C1 segment of cervical spinal cord (tissue), 14 donors: Measurements from ENCODE around the gene CACNA2D3.
"Not testable (repeated sequence)": the region's sequence is repeated elsewhere in the genome, so short reads cannot be mapped to it uniquely, and the experiment has no call there.

ENCODE experiments used
- DNase-seq, 14 donors: peaks; one replicate each; lab custom pipeline; 2025; lab: John Stamatoyannopoulos, UW

CACNA2D3 gene

GRCh38 chr3:54122324-54123002, at the start of gene CACNA2D3:
Gene CACNA2D3 (plus strand): TSS chr3:54122552.
- DNase-seq: peak in 2 of 14 donors; percentile 22 to 43

- DNase-seq: no peak
Measured at GRCh38 chr3:54073386-54073785, 49.0 kb upstream of the CACNA2D3 start.

DNA sequence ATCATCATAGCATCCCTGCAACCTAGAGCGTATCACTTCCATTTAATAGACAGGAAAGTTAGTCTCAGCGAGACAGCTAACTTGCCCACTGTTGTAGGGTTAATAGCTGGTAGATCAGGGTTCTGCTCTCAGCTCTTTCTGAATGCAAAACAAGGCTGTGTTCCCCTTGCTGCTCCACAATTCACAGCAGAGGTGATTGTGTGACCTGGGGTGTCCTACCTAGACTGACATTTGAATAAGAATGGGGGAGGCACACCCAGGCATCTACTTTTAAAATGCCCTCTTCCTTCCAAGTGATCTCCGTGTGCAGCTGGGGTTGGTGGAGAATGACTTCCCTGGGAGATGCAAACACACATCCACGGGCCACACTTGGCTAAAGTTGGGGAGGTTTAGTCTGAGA, 43.0 kb upstream of the CACNA2D3 start:
- no peak for DNase-seq

DNA sequence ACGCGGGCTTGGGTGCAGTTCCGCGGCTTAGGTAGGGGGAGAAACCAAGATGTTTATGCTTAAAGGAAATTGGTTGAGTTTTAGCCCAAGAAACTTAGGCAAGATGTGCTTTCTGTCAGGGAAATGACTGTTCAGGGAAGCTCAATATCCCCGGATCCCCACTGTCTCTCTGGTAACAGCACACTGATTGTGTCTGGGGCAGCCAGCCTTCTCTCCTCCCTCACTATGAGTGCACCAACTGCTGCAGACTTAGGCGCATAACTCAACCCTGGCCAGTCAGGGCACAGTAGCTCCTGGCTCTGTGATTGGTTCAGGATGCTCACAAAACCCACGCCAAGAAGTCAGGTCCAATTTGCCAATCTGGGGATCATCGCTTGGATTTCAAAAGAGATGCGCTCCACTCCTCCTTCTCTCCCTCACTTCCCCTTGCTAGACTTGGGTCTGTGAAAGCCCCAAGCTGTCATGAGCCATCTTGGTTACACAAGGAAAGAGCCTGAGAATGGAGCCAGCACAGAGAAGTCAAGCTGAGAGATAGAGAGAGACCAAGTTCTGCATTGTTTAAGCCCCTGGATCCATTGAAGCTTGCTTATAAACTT, 42.5 kb upstream of the CACNA2D3 start:
- no peak for DNase-seq

- no peak for DNase-seq
Measured at GRCh38 chr3:54083921-54084320, 38.4 kb upstream of the CACNA2D3 start.

DNA sequence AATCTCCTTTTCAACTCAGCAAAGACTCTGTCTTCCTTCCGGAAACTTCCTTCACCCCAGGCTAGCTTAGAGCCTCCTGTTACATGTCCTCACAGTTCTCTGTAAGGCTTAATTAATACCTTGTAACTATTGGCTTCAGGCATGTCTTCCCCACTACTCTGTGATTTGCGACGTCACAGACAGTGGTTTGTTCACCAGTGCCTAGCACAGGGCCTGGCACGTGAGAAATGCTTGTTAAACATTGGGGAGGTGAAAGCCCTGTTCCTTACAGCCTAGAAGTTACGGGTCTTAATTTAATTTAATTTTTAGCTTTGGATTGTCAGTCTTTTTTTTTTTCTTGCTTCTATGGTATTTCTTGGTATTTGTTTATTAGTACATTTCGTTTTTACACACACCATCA, 36.4 kb upstream of the CACNA2D3 start:
- DNase-seq: no peak

- DNase-seq: no peak
Measured at GRCh38 chr3:54086652-54087405, 35.5 kb upstream of the CACNA2D3 start.

GRCh38 chr3:54087581-54088410, 34.6 kb upstream of the CACNA2D3 start:
- DNase-seq: peak in 1 of 14 donors; percentile 19

- no peak for DNase-seq
Measured at GRCh38 chr3:54093491-54094248, 28.7 kb upstream of the CACNA2D3 start.

- no peak for DNase-seq
Measured at GRCh38 chr3:54094926-54095325, 27.4 kb upstream of the CACNA2D3 start.

DNA sequence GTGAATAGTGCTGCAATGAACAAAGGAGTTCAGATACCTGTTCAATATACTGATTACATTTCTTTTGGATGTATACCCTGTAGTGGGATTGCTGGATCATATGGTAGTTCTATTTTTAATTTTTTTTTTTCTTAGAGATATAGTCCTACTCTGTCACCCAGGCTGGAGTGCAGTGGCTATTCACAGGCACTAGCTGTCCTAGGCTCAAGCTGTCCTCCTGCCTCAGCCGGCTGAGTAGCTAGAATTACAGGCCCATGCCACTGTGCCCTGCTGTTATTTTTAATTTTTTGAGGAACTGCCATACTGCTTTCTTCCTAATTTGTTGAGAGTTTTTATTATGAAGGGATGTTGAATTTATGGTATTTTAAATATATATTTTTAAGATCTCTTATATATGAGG, 23.0 kb upstream of the CACNA2D3 start:
- no peak for DNase-seq

- no peak for DNase-seq
Measured at GRCh38 chr3:54104084-54104483, 18.3 kb upstream of the CACNA2D3 start.

DNA sequence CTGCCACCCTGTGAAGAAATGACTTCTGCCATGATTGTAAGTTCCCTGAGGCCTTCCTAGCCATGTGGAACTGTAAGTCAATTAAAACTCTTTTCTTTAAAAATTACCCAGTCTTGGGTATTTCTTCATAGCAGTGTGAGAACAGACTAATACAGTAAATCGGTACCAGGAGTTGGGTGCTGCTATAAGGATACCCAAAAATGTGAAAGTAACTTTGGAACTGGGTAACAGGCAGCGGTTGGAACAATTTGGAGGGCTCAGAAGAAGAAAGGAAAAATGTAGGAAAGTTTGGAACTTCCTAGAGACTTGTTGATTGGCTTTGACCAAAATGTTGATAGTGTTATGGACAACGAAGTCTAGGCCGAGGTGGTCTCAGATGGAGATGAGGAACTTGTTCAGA, 6.2 kb upstream of the CACNA2D3 start:
- DNase-seq: not testable (repeated sequence)

DNA sequence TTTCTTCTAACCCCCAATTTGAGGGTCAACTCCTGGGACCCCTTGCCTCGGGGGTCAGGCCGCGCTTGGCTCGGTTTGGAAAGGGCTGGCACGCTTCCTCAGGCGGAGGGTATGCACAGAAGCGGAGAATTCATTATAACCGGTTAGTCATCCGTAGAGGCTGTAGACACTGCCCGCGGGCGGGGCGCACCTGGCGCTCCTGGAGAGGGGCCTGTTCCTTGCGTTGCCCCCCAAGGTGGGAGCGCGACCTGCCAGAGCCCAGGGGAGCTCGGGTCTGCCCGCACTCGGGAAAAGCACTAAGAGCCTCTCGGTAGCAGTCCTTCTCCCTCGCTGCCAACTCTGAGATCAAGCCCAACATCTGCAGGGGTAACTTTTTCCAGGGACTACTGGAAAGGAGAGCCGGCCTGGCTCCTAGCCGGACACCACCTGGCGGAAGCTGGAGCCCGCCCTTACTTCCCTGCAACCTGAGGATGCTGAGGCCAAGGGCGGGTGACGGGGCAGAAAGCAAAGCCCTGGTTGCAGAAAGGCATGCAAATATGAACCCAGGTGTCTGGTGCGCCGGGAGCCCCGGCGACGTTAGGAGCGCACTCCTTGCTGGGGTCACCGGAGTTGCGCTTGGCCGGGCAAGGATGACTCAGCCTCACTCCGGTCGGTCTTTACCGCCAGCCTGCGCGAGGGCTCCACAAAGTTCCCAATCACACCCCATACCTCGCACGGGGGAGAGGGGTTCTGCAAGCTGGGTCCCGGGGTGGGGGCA, 1.5 kb upstream of the CACNA2D3 start:
- DNase-seq: no peak

DNA sequence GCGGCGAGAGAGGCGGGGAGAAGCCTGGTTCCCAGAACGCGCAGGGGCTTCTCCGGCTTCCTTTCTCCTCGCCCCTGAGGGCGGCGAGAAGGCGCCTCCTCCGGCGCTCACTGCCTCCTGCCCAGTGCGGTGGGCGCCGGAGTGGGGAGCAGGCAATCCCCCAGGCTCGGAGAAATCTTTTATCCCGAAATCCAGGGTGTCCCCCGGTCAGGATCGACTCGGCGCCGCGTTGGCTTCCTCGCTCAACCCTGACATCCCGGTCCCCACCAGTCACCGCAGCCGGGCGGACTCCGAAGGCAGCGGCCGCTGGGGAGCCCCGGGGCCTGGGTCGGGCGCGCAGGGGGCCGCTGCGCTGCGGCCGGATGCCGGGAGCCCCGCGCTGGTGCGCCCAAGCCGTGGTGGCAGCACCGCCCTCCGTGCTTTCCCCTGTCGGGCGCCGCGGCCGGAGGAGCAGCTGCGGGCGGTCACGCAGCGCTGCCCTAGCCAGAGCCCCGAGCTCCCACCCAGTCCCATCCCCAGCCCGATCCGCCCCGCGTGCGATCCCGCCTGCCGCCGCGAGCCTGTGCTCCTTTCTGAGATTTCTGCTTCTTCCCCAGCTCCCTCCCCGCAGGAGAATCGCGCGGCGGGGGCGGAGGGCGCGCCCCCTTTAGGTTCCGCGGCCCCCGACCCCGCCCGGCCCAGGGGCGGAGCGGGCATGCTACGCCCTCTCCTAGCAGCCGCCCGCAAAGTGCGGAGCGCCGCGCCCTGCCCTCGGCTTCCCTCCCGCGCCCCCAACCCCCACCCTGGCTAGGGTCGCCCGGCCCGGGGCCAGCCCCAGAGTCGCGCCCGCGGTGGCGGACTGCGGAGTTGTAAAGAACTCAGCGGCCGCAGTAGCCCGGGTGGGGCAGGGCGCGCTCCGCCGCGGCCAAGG, 683 bp upstream of the CACNA2D3 start:
- peak in 1 of 14 donors; percentile 36 for DNase-seq

DNA sequence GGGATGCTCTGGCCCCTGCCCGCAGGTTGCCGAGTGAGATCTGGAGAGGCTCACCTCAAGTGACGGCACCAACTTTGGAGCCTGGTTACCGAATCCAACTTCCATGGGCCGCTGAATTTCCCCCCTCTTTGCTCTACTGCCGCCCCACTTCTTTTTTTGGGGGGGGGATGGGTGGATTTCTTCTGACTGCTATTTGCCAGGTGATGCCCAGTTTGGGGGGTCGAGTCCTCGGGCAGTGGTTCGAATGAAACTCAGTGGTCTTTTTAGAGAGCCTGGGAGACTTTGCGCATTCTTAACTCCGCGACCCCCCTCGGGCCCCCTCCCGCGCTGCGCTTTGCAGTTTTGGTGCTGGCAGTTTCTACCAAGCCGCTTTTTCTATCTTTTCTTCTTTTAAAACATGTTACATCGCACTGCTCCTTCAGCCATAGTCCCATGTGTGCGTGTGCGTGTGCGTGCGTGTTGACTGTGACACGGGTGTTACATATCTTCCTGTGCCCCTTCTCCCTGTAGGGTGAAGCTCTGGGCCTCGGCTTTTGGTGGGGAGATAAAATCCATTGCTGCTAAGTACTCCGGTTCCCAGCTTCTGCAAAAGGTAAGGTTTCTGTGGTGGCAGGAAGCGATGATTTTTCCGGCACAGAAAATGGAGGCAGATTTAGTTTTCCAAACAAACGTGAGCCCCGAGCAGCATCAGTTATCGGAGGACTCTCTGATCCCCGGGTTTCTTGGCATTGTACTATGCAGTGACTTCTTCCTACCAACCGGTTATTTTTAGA, 837 bp downstream of the CACNA2D3 start:
- no peak for DNase-seq

DNA sequence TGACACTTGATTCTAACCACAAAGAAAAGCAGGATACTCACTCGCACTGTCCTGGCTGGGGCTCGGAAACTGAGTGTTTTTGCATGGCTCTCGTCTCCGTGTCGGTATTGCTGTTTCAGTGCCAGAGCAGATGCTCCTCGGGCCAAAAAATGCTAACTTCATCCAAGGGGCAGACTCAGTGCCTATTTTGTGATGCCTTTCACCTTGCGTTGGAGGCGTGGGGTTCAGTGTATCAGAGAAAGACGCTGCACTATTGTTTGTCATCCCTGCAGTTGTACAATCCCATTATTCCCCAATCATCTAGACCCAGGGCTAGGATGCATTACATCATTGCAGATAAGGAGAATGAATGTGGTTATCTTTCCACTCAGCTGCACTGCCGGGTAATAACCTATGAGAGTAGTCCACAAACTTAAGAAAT, 1.4 kb downstream of the CACNA2D3 start:
- DNase-seq: no peak

GRCh38 chr3:54125300-54125699, 2.9 kb downstream of the CACNA2D3 start:
- no peak for DNase-seq

GRCh38 chr3:54126551-54126950, 4.2 kb downstream of the CACNA2D3 start:
- no peak for DNase-seq
